Measurements from ENCODE around the gene TRMT61A.
"Not testable (repeated sequence)": the region's sequence is repeated elsewhere in the genome, so short reads cannot be mapped to it uniquely, and the experiment has no call there.

TRMT61A gene

DNA sequence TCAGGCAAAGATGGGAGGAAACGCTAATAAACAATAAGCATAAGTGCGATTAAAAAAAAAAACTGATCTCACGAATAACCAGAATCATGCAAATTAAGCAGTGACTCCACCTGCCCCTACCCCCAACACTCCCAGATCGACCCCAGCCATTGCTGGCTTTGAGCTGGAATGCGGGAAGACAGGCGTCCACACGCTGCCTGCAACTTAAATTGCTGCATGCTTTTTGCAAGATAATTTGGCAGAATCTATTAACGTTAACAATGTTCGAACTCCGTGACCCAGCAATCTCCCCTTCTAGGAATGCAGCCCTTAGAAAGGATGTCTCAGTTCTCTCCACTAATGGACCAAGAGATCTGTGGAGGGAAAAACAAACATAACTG, 5.4 kb upstream of the TRMT61A start:
- FAIRE-seq: no peak

DNA sequence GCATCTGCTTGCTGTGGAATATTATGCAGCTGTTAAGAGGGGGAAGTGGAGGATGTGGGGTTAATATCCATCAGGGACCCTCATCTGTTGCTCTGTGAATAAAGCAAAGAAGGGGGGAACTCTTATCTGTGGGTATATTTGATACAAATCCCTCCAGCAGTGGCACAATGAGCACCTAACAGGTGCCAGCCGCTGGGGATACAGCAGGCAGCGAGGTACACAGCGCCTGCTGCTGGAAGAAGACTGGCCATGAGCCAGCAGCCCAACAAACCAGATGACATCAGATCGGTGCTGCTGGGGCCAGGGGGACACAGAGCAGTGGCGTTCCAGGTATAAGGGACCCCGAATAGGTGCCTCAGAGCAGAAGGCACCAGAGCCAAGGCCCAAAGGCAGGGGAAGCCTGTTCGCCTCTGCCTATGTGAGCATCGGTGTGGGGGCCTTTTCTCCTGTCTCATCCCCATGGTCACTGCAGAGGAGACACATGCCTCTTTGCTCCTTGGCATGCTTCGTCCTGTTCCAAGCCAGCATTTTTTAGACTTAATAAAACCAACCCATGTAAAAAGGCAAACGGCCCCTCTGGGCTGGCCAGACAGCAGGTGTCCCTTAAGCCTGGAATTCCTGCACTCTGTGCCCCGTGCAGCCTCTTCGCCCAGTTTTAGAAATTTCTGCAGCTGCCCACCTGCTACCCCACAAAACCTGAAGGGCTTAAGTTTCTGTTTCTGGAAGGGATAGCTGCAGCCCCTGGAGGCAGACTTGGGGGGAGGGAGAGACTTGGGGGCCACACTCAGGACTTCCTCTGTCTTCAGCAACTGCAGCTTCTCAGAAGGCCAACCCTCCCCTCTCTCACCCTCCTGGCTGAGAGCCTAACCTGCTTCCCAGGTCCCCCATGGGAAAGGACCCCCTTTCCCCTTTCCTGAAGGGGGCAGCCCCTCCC, 4.7 kb upstream of the TRMT61A start:
- no peak for FAIRE-seq

DNA sequence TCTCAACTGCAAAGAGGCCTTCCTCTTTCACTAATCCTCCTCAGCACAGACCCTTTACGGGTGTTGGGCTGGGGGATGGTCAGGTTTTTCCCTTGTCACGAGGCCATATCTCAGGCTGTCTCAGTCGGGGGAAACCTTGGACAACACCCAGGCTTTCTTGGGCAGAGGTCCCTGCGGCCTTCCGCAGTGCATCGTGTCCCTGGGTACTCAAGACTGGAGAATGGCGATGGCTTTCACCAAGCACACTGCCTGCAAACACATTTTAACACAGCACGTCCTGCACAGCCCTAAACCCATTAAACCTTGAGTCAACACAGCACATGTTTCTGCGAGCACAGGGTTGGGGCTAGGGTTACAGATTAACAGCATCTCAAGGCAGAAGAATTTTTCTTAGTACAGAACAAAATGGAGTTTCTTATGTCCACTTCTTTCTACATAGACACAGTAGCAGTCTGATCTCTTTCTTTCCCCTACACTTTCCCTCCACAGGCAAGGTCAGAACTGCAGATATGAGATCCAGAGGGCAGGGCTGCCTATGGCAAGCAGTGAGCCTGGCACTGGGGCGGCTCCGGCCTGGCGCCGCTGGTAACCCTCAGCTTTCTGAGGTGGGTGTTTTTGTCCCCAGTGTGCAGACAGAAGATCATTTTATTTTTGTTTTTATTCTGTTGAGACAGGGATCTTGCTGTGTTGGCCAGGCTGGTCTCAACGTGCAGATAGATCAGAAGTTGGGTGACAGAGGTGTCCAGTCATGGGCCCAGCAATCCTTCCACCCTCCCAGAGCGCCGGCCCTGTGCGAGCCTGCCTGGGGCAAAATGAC, 3.4 kb upstream of the TRMT61A start:
- FAIRE-seq: not testable (repeated sequence)

DNA sequence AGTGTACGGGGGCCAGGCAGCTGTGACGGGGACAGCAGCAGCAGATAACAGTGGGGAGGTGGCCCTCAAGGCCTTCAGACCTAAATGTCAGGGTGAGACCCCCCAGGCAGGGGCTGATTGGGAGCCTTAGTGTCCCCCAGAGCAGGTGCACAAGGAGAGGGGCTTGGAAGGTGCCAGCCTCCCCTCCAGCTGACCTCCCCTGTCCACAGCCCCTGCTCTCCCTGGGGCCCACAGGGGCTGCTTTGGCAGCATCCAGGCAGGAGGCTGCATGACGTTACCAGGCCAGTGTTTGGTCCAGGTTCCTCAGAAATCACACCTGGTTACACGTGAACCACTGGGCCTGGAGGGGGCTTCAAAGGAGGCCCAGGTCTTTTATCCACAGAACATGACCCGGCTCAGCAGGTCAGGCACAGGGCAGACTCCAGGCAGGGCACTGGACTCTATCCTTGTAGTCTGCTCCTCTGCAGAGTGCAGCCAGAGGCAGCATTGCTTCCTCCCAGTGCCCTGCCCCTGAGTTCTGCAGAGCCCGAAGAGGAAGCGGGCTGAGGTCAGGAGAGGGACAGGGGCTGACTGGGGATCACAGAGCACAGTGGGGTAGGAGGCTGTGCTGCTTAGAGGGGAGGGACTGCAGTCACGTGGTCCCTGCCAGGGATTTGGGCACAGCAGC, 2.6 kb upstream of the TRMT61A start:
- FAIRE-seq: no peak

DNA sequence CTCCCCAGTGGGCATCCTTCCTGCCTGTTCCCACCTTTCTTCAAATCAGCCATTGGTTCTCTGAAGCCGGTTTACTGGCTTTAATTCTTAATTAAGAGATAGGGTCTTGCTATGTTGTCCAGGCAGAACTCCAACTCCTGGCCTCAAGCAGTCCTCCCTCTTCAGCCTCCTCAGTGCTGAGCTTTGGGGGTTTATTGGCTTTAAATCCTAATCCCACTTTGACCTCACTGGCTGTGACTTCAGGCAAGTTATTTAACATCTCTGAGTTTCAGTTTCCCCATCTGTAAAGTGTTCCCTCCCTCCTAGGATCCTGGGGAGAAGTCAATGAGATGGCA, 2.1 kb upstream of the TRMT61A start:
- FAIRE-seq: no peak

DNA sequence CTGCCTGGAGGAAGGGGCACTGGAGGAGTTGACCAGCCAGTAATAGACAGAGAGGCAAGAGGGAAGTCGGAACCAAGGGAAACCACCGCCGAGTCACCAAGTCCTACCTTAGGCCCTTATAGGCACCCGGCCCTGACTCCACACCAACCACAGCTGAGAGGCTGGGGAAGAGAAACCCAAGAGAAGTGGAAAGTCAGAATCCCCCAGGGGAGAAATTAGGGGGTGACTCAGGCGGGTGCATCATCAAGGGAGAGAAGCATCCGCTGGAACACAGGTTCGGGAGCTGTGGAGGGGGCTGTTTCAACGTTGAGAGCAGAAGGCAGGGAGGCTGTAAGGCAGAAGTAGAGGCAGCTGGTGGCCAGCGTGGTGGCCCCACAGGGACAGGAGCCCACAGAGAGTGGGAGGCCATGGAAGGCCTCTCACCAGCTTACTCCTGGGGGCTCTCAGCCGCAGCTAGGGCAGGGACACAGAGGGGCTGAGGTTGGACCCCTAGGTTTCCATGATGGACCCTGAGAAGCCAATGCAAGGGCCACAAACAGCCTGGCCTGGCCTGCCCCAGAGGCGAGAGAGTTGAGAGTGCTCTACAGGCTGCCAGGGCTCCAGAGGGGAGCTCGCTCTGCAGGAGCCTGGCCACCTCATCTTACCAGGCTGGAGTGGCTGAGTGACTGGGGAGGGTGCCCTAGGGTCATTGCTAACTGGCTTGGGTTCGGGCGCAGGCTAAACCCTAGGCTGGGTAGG, 1.4 kb upstream of the TRMT61A start:
- FAIRE-seq: no peak

DNA sequence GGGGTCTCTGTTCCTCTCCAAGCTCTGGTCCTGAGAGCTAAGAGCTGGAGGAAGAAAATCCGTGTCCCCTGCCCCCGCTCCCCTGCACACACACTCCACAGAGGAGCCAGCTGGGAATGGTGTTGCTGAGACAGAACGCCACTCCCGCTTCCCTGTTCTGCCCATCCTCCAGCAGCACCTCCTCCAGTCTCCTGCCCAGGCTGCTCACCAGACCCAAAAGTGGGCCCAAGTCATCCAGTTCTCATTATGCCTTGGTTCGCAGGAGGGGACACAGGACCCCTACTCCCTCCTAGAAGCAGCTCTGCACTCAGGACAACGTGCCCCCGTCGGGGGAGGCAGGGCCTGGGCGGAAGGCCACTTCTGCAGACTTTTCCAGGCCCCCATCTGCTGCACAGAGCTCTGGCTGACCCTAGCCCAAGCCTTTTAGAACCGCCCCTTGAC, 830 bp upstream of the TRMT61A start:
- no peak for FAIRE-seq

DNA sequence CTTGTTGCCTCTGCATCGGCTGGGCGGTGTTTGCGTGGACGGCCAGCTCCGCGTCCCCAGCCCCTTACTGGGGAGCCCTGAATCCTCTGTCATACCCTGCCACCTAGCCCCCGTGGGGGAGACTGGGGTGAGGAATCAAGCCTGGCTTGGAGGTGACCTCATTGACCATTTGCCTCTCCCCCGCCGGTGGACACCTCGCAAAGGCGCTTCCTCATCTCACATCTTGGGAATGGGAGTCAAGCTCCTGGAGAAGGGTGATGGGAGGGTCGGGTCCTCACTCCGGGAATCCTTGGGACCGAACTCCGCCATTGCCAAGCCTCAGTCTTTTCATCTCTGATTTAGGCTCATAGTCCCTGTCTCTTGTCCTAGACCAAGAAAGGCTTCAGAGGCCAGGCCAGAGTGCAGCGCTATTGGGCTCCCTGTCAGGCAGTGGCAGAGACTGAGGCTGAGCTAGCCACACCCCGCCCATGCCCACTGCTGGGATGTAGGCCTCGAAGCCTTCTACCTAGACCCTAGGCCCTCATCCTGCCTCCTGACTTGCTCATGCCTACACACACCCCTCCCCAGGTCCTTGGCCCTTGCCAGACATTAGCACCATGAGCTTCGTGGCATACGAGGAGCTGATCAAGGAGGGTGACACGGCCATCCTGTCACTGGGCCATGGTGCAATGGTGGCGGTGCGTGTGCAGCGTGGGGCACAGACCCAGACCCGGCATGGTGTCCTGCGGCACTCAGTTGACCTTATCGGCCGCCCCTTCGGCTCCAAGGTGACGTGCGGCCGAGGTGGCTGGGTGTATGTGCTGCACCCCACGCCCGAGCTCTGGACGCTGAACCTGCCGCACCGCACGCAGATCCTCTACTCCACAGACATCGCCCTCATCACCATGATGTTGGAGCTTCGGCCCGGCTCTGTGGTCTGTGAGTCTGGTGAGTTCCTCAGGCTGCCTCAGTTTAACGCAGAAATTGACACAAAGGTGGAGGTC, 678 bp downstream of the TRMT61A start:
- FAIRE-seq: no peak

DNA sequence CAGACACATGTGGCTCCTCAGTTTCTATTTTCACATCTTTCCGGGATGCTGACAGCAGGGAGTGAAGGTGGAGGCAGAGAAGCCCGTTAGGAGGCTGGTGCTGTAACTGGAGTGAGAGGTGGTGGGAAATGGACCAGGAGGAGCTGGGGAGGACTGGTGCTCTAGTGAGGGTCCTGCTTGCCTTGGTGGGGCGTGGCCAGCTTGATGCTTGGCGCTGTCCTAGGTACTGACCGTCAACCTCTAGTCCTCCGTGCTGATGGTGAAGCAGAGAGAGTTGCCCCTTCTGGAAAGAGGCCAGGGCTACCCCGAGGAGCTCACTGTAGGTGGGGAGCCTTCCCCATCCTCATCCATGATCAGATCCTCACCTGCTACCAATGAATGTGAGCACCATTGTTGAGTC, 1.4 kb downstream of the TRMT61A start:
- FAIRE-seq: no peak

DNA sequence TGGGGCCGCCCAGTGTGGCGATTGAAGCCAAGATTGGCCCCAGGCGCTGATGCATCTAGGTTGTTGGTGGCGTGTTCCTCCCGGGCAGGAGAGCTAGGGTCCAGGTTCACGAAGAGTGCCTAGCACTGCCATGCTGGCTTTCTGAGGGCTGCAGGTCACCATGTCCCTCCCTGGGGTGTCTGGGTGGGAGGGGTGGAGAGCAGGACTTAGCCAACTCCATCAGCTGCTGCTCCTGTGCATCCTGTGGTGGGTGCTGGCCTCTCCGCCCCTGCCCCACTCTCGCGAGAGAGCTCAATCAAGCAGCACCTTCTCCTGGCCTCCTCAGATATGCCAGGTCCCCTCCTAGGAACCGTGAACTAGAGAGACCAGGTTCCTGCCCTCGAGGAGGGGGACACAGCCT, 1.8 kb downstream of the TRMT61A start:
- FAIRE-seq: no peak

DNA sequence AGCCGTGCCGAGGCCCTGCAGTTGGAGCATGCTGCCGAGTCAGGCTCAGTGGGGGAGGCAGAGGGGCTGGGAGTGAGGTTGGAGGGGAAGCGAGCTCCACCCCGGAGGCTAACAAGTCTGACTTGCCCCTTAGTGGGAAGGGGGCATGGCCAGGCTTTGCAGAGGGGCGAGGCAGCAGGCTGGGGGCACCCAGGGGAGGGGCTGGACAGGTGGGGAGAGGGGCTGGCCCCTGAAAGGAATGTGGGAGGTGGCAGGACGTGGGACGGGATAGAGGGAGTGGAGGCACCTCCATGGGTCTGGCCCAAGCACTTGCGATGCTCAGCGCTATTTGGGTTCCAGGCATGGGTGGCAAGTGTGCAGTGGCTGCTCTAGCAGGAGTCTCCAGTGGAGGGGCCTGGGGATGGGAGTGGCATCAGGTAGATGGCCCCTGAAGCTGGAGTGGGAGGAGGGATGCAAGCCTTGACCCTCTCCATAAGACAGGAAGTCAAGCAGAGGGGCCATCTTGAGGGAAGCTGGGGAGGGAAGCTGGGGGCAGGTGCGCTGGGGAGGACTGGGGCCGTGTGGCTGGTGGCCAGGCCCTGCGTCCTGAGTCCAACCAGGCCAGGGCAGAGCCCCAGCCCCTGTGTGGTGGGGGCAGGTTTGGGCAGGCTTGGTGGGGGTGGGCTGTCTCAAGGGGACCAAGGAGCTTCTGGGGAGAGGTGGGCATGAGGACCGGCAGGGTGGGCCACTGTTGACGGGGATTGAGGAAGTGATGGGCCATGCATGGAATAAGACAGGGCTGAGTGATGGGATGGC, 2.6 kb downstream of the TRMT61A start:
- FAIRE-seq: no peak

DNA sequence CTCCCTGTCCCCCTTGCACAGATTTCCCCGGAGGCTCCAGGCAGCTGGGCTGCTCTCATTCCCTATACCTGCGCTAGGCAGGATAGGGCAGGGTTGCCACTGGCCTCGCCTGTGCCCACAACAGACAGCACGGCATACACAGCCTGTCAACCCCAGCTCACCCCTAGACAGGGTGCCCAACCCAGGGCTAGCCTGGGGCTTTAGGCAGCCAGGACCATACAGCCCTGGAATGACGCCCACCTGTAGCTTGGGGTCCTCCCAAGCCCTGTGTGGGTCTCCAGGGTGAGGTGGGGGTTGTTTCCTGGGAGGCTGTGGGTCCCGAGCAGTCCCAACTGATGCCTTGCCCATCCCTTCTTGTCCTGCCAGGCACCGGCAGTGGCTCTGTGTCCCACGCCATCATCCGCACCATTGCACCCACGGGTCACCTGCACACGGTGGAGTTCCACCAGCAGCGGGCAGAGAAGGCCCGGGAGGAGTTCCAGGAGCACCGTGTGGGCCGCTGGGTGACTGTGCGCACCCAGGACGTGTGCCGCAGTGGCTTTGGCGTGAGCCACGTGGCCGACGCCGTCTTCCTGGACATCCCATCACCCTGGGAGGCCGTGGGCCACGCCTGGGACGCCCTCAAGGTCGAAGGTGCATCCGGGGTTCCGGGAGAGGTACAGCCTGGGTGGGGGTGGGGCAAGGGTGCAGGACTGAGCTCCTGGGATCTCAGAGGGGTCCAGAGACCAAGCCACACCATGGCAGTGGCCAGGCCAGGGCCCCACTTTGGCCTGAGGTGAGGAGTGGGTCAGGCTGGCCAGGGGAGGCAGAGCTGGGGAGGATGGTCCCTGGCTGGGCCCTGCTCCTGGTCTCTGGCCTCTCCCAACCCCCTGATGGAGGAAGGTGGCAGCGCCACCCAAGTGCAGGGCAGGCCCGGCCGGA, 3.5 kb downstream of the TRMT61A start:
- no peak for FAIRE-seq

DNA sequence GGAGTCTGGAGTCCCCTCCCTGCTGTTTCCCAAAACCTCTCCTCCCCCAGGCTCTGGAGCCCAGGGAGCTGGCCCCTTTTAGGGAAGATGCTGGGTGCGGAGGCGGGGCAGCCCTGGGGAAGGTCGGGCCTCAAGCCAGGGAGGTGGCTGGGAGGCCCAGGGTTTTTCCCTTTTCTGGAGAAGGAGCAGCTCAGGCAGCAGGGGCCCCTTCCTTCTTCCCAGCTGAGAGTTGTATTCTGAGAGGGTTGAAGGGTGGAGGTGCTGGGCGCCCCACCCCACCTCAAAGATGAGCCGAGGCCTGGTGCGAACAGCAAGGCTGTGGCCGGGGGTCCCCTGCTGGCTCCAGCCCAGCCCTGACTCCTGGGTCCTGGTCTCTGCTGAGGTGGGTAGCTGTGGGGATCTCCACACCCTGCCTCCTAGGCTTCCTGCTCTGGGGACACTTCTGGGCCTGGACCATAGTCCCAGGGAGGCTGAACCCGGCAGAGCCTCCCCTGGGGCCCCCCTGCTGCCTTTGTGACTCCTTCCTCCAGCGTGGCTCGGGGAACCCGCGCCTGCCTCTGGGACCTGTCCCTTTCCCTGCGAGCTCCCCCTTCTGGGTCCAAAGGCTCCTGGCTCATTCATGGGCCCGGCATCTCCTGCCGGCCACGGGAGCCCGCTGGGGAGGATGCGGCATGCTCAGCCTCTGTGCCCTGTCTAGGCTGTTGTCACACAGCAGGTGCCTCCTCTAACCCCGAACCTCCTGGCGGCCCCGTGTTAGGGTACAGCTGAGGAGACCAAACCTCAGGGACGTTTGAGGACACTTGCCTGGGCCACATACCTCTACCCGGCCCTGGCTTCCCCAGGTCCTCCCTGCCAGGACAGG, 4.4 kb downstream of the TRMT61A start:
- FAIRE-seq: no peak

DNA sequence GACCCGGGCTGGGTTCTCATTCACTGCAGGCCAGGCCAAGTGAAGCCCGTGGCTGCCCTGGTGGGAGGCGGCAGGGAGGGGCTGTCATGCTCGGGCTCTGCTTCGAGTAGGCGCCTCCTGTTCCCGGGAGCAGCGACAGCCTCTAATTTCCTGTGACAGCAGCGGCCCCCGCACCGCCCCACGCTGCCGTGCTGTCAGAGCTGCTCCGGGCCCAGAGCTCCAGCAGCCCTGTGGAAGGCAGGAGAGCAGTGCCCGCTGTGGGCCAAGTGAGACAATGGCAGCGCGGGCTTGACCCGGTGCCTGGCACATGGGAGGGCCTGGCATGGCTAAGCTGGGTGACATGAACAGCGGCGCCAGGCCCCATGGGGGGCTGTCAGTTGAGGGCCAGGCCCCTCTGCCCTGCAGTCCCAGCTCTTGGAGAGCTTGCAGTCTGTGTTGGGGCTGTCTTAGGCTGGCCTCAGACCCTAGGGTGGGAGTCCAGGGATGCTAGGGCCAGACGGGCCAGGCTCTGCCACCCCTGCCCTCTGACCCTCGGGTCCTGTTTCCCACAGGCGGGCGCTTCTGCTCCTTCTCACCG, 5.1 kb downstream of the TRMT61A start:
- no peak for FAIRE-seq

DNA sequence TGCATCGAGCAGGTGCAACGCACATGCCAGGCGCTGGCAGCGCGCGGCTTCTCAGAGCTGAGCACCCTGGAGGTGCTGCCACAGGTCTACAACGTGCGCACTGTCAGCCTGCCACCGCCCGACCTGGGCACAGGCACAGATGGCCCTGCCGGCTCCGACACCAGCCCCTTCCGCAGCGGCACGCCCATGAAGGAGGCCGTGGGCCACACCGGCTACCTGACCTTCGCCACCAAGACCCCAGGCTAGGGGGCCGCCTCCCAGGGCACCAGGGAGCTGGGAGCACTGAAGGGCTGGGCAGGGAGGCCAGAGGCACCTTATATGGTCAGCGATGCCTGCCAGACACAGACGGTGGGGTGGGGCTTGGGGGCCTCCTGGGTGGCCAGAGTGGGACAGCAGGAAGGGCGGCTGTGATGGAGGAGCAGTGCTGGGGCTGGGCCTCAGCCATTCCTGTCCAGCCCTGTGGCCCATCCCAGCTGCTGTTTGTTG, 5.6 kb downstream of the TRMT61A start:
- no peak for FAIRE-seq

DNA sequence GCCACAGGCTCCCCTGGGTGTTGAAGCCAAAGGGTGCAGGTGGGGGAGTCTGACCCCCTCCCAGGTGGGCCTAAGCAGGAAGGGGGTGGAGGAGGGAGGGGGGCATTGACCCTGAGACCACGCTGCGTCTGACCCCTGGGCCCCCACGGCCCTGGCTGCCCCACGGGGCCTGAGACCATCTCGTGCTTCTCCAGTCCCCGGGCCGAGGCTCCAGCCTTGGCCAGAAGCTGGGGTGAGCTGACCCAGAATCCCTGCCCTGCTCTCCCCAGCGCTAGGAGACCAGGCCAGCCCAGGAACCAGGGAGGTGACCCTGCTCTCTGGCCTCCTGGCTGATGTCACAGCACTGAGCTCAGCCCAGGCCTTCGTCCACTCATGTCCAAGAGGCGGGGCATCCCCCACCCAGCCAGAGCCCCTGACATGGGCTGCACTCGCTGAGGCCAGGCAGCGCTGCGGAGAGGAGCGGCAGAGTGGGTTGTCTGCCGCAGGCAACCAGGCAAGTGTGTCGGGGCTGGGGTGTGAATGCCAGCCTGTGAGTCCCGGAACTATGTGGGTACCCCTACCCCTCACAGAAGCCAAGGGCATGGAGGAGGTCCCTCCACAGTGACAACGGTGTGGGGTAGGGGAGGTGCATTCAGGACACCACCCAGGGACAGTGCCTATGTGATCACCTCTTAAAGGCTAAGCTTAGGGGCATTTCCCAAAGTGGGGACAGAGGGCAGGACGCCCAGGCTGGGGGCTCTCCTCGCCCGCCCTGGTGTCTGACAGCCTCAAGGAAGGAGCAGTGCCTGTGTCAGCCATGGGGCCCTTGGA, 6.3 kb downstream of the TRMT61A start:
- no peak for FAIRE-seq

Data from islet of Langerhans (tissue), 1 donor.